ENCODE measurements around the gene KCTD11.
"Not testable (repeated sequence)": the region's sequence is repeated elsewhere in the genome, so short reads cannot be mapped to it uniquely, and the experiment has no call there.

The KCTD11 gene

DNA sequence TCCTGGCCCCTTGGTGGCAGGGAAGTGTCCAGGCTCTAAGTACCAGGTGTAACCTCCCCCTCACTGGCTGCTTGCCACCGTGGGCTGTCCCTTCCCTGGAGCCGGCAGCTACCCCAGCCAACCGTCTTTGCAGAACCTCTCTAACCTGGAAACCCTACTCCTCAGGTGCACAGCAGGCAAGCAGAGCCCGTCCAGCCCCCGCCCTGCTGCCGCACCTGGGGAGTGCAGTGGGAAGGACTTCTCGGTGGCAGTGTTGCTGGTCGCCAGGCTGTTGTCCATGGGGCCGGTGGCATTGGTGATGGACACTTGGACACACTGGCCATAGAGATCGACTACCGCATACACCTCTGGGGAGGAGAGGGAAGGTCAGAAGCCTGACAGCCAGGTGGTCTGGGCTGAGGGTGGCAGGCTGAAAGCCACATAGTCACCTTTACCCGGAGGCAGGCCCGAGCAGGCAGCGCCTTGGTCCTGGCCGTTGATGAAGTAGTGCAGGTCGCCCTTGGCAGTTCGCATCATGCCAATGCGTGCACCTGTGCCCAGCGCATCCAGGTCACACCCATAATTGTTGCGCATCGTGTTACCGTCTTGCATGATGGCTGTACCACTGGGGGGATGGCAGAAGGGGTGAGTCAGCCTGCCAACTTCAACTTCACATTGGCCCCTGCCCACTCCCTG is 29.3 kb upstream of the KCTD11 start:
- DNase-seq: no peak

DNA sequence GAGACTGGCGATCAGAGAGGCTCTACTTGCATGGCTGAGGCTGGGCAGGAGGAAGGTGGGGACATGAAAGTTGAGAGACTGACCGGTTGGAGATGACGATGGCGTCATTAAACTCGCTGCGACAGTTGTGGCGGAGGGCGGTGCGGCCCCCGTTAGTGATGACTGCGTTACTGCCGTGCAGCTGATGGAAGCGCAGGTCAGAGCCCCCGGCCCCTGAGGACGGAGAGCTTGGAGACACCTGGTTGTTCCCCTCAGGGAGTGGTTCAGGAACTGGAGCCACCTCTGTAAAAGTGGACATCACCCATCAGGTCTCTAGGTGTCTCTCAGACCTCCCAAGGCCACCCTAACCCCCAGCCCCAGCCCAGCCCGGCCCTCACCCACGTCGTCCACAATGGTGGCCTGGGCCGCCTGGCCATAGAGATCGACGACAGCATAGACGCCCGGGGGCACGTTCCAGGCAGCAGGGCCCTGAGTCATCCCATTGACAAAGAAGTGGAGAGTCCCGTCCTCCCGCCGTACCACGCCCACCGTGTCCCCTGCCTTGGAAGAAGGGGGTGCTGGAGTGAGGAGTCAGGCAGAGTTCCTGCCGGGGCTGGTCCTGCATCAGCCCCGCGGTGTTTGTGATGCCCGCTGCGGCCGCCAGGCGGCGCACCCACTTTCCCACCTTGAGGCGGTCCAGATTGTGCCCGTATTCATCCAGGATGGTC is 28.1 kb upstream of the KCTD11 start:
- DNase-seq: no peak

- DNase-seq: no peak
These were observed 27.6 kb upstream of the KCTD11 start for GRCh38 chr17:7324438-7324779.

DNA sequence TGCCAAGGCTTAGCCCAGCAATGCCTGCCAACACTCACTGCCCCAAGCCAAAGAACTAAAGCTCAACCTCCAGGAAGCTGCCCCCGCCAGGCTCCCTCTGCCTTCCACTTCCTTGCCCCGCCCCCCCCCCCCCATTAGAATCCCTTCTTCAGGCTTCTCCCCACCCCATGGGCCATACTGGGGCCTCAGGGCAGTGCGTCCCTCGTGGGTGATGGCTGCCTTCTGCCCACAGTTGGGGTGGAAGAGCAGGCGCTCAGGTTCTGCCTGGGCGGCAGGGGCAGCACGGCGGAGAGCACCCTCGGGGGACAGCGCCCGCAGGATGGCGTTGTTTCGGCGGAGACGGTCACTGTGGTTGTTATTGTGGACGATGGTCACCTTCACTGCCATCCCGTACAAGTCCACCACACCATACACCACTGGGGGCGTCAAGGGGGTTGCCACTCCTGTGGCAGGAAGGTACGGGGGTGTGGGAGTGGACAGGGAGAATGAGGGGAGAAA is 26.9 kb upstream of the KCTD11 start:
- no peak for DNase-seq

DNA sequence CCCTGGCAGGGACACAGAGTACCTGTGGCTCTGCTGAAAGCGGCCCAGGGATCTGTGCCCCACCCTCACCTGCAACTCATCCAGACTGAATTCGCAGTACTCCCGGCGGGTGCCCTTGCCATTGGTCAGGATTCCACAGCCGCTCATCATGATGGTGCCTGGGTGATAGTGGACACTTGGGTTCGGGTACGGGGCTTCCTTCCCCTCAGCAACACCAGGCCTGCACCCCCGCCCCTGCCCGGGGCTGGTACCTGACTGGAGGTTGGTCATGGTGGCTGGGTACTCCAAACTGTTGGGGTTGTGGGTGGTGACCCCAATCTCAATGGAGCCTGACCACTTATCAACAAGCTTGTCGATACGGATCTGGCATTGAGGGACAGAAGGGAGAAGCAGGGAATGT is 25.8 kb upstream of the KCTD11 start:
- DNase-seq: no peak

GRCh38 chr17:7327056-7327455 is 24.9 kb upstream of the KCTD11 start:
- no peak for DNase-seq

GRCh38 chr17:7327501-7327900 is 24.5 kb upstream of the KCTD11 start:
- no peak for DNase-seq

DNA sequence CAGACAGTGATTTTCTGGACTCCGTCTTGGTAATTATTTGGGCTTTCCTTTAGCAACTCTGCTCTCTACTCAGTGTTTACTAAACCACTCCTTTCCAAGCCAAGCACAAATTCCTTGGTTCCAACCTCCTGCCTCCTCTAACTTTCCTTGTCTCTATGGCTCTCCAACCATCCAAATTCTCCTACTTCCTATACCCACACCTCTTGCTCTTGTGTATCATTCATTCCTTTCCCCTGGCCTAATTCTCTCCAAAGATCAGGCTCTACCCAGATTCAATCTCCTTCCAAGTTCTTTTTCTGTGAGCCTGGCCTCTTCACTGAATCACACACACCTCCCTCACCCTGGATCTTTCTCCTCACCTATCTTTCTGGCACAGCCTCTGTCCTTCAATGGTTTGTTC is 24.0 kb upstream of the KCTD11 start:
- DNase-seq: no peak

GRCh38 chr17:7328840-7329373 is 23.1 kb upstream of the KCTD11 start, which contains the start of gene NEURL4:
Gene NEURL4 (minus strand): TSS chr17:7329335. CDS start chr17:7329312, 23 bp downstream.
- no peak for DNase-seq

DNA sequence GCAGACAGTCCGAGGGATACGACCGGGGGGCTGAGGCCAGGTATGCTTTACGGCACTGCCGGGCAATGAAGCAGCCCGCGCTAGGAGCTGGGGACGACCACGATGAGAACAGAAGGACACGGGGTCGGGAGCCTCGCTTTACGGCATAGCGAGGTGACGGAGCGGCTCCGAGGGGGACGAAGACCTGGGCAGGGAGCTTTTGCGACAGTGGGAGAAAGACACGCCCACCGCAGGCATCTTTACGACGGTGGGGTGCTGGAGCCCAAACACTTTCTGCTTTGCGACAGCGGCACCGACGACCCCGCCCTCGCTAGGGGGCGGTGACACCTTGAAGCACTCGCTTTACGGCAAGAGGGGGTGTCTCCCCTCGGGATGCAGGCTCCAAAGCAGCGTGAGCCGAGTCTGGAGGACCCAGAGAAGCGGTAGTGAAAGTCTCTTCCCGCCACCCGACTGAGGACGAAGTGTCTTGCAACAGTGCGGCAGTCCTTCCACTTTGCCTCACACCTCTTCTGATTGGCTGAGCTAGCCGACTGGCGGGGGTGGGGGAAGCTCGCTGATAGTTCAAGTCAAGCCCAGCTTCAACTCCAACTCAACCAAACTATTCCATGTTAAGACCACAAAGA is 22.5 kb upstream of the KCTD11 start:
- peak; percentile 99 for DNase-seq

DNA sequence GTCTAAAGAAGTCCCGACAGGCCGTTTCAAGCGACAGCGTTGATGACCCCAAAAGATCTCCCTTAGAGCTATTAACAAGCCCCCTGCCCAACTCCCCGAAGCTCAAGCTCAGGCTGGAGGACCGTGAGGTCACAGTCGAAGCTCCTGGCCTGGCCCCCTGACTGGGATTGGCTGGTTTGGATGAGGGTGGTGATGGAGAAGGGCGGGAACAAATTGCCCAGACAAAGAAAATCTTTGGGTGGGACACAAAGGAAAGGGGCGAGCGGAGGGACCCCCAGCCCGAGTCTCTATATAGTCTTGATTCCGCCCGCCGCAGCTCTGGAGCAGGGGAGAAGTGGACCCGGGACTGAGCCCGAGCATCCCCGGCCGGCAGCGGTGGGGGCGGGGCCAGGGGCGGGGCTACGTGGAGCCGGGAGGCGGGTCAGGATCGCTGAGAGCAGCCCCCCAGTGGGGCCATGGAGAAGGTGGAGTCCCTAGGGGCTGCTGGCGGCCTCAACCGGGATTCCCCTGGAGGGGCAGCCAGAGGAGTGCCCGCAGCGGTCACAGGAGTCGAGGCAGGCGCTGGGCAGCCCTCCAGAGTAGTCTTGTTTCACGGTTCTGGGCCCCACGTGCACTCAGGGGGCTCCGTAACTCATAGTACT is 21.8 kb upstream of the KCTD11 start:
- peak; percentile 80 for DNase-seq

DNA sequence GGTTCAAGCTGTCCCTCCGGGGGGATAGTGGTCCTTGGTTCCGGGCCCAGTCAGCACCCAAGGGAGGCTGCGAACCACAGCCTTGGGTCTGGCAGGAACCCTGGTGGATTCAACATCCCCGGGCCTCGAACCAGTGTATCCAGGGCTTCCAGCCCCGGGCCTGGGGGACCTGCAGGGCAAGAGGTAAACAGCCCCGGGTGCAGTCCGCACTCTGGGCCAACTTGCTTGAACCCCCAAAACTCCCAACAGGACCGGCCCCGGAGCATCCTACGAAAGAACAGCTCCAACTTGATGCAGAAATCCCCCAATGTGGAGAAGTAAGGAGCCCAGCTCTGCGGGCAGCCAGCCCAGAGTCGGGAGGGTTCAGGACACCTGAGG is 21.3 kb upstream of the KCTD11 start:
- DNase-seq: no peak

DNA sequence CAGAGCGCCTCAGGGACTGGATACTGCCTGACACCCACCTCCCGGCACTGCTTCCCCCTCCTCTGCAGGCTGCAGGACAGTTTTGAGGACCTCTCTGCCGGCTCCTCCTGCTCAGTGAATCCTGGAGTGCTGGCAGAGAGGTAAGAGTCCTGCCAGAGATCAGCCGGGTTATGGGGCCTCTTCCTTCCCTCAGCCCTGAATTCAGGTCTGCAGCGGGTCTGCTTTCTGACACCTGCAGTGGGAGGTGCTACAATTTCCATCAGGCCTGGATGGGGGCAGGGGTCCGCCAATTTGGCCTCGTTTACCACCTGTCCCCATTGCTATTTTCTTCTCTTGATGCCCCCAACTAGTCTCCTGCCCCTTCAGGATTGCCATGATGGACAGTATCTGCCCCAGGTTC is 19.9 kb upstream of the KCTD11 start:
- DNase-seq: no peak

DNA sequence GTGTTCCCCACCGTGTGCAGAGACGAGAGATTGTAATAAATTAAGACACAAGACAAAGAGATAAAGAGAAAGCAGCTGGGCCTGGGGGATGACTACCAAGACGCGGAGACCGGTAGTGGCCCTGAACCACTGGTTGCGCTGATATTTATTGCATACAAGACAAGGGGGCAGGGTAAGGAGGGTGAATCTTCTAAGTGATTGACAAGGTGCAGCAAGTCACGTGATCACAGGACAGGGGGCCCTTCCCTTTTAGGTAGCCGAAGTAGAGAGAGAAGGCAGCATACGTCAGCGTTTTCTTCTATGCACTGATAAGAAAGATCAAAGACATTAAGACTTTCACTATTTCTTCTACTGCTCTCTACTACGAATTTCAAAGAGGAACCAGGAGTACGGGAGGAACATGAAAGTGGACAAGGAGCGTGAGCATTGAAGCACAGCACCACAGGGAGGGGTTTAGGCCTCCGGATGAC is 19.3 kb upstream of the KCTD11 start:
- DNase-seq: not testable (repeated sequence)

- DNase-seq: no peak
These were observed 16.9 kb upstream of the KCTD11 start for GRCh38 chr17:7334938-7335538.

DNA sequence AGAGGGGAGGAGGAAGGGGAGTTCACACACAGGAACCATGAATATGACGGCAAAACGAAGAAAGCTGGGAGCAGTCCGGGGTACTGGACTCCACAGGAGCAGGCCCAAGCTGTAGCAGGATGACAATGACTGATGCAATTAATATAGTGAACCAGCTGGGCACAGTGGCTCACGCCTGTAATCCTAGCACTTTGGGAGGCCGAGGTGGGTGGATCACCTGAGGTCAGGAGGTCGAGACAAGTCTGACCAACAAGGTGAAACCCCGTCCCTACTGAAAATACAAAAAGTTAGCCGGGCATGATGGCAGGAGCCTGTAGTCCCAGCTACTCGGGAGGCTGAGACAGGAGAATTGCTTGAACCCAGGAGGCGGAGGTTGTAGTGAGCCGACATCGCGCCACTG is 16.2 kb upstream of the KCTD11 start:
- DNase-seq: not testable (repeated sequence)

DNA sequence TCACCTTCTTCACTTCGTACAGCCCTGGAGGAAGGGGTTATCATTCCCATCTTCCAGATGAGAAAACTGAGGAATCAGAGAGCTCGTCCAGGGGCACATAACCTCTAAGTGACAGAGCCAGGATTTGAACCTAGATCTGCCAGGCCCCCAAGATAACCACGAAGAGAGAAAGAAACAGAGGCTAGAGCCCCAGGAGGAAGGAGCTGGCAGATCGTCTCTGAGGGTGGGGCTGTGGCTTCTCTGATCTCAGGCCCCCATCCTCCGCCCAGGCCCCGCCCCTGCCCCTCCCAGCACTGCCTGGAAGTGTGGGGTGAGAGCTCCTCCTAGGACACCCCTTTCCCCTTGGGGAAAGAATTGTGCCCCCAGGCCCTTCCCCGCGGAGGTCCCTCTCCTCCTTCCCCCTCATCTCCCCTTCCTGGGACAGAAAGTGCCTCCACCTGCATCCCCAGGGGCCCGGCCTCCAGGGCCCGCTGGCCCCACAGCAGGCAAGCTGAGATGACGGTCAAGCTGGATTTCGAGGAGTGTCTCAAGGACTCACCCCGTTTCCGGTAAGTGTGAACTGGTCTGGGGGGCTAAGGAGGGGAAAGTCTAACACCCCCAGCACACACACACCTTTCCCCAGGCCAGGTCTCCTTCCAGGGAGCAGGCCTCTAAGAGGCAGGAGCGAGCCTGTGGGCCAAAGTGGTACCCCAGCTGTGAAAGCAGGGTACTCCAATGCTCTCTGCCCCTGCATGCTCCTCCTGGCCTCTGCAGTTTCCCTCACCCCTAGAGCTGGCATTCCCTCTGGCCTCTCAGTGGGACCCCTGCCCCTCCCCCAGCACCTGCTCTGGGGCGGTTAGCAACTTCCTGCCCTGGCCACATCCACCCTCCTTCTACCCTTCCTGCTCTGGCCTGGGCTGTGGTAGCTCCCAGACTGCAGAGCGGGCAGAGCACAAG is 15.5 kb upstream of the KCTD11 start, which contains the start of gene ACAP1:
Gene ACAP1 (plus strand): TSS at position 290 of the 936 bp plus-strand sequence. CDS start 206 bp downstream, at position 496.
- DNase-seq: no peak

GRCh38 chr17:7337600-7337999 is 14.4 kb upstream of the KCTD11 start:
- not testable (repeated sequence) for DNase-seq

DNA sequence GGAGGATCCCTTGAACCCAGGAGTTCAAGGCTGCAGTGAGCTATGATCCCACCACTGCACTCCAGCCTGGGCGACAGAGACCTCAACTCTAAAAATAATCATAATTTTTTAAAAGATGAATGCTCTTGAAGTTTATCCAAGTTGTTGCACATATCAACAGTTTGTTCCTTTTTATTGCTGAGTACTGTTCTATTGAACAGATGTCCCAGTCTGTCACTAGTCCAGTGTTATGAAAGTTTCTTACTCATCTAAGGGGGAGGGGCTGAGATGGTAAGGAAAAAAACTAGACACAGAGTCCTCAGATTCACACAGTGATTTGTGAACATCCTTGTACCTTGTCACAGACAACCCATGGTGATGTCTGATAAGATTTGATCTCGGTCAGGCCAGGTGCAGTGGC is 11.8 kb upstream of the KCTD11 start:
- DNase-seq: no peak

GRCh38 chr17:7341842-7342241 is 10.1 kb upstream of the KCTD11 start:
- no peak for DNase-seq

GRCh38 chr17:7343250-7343649 is 8.7 kb upstream of the KCTD11 start:
- DNase-seq: no peak
